KMS-11 (cell line): ENCODE measurements around the gene TOR2A.
A peak's percentile ranks its signal among the peaks of the same experiment; 100 is the strongest.

ENCODE experiments used
- H2AFZ ChIP-seq: fragments of 200-600 bp; sonication (generic); 2 replicates; pipeline ENCODE4 v1.6.1; 2016; ENCODE audit warnings: antibody characterized with exemption, mixed run types, low read depth
- H3K27ac ChIP-seq: fragments of 200-600 bp; sonication (generic); 2 replicates; pipeline ENCODE4 v1.6.1; 2016; ENCODE audit warnings: mild to moderate bottlenecking, mixed run types
- H3K27me3 ChIP-seq: fragments of 200-600 bp; sonication (generic); 2 replicates; pipeline ENCODE4 v1.6.1; 2017; ENCODE audit warnings: mild to moderate bottlenecking, low read depth, mixed run types, moderate library complexity; ENCODE audit not compliant: insufficient read depth
- H3K36me3 ChIP-seq: fragments of 200-600 bp; sonication (generic); 2 replicates; pipeline ENCODE4 v1.6.1; 2017; ENCODE audit warnings: mild to moderate bottlenecking, mixed run types; ENCODE audit not compliant: insufficient read depth
- H3K4me1 ChIP-seq: fragments of 200-600 bp; sonication (generic); 2 replicates; pipeline ENCODE4 v1.6.1; 2016; ENCODE audit warnings: mild to moderate bottlenecking, low read depth, mixed run types; ENCODE audit not compliant: poor library complexity, severe bottlenecking
- H3K4me2 ChIP-seq: fragments of 200-600 bp; sonication (generic); 2 replicates; pipeline ENCODE4 v1.7.0; 2016; ENCODE audit warnings: mild to moderate bottlenecking, mixed run types
- H3K4me3 ChIP-seq: fragments of 200-600 bp; sonication (generic); IDR thresholded peaks from 2 replicates; pipeline ENCODE4 v1.6.1; 2017; ENCODE audit warnings: low read depth, low read length, mixed read lengths; ENCODE audit not compliant: insufficient read depth
- H3K79me2 ChIP-seq: fragments of 200-600 bp; sonication (generic); 2 replicates; pipeline ENCODE4 v1.6.1; 2016; ENCODE audit warnings: low read depth, mixed run types; ENCODE audit not compliant: insufficient read depth
- H3K9ac ChIP-seq: fragments of 200-600 bp; sonication (generic); 2 replicates; pipeline ENCODE4 v1.6.1; 2016; ENCODE audit warnings: mild to moderate bottlenecking, mixed run types
- H4K20me1 ChIP-seq: fragments of 200-600 bp; sonication (generic); 2 replicates; pipeline ENCODE4 v1.6.1; 2016; ENCODE audit warnings: mild to moderate bottlenecking, mixed run types; ENCODE audit not compliant: insufficient read depth
- TF ChIP-seq, protein P1 (sequence below): fragments of 200-600 bp; sonication (generic); conservative IDR thresholded peaks from 2 replicates; pipeline ENCODE4 v1.6.1; 2017; ENCODE audit warnings: low read depth, mild to moderate bottlenecking, antibody characterized with exemption, low read length, moderate library complexity, mixed read lengths

The TOR2A gene

DNA sequence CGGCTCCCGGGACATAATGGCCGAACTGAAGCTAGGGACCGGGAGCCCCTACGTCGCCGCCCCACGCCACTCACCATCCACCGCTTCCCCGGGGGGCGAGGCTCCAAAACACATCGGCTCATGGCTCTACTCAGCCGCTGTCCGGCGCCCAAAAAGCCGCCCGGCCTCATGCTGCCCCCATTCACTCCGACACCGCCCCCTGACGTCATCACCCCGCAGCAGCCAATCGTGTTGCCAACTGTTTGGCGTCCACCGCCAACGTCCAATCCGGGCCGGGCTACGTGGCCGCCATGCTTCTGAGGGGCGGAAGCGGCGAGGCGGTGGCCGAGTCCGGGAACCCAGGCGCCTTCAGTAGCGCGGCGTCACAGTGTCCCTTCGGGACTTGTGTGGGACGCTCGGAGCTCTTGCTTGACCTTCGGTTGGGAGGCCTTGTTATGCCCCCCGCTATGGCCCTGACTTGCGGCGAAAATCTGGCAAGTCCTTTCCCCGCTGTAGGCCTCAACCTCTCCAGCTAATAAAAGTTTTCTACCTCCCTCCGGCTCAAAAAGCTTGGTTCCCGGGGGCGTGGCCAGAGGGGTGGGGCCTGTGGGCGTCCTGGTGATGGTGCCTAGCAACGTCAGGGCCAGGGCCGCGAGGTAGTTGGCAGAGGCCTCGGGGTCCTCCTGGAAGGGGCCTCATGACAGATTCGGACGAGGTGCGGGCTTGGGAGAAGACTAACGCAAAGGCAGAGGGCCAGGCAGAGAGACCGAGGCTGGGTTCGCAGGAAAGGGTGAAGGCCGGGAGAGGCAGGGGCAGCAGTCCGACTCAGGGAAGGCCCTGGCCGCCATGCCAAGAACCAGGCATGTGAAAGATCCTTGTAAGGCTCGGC is 19.4 kb downstream of the TOR2A start, which contains the start of the genes PTRH1 and TTC16:
Gene PTRH1, minus strand, starts transcription at position 194 of the 868 bp plus-strand sequence. Its CDS starts 24 bp downstream, at position 170.
Gene TTC16, plus strand, starts transcription at position 610 of the 868 bp plus-strand sequence. Its CDS starts 67 bp downstream, at position 677.
- Histone ChIP-seq H3K4me1 (peaks cover 14% of the 10 kb centered on the region), H3K27ac (peak within 1 kb of the TSS; percentile 62), H3K27me3 (no peaks in the 10 kb centered on the region), H2AFZ (peak within 1 kb of the TSS; percentile 94), H3K9ac (peak within 1 kb of the TSS; percentile 80), H3K79me2 (no peaks in the 10 kb centered on the region), H3K36me3 (no peaks in the 10 kb centered on the region), H4K20me1 (no peaks in the 10 kb centered on the region), H3K4me2 (peak within 1 kb of the TSS; percentile 88), H3K4me3 (no peak within 1 kb of the TSS)
- TF ChIP-seq, protein P1, sequence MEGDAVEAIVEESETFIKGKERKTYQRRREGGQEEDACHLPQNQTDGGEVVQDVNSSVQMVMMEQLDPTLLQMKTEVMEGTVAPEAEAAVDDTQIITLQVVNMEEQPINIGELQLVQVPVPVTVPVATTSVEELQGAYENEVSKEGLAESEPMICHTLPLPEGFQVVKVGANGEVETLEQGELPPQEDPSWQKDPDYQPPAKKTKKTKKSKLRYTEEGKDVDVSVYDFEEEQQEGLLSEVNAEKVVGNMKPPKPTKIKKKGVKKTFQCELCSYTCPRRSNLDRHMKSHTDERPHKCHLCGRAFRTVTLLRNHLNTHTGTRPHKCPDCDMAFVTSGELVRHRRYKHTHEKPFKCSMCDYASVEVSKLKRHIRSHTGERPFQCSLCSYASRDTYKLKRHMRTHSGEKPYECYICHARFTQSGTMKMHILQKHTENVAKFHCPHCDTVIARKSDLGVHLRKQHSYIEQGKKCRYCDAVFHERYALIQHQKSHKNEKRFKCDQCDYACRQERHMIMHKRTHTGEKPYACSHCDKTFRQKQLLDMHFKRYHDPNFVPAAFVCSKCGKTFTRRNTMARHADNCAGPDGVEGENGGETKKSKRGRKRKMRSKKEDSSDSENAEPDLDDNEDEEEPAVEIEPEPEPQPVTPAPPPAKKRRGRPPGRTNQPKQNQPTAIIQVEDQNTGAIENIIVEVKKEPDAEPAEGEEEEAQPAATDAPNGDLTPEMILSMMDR: no peak

DNA sequence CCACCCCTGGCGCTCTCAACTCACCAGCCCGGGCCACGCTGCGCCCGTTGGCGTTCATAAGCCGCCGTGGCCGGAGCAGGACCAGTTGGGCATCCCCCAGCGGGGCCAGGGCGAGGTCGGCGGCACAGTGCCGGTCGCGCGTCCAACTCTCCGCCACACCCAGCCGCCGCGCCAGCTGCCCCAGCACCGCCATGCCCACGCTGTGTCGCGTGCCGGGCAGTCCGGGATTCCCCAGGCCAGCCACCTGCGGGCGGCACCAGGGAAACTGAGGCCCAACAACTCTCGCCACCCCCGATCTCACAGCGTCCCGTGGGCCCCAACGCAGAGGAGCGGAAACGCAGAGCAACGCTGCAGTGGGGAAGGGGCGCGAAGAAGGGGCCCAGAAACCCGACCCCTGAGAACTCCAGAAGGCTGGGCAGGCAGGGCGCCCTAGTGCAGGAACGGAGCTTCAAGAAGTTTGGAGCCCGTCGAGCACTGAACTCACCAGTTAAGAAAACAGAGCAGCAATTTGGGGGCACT is 20.1 kb downstream of the TOR2A start:
- Histone ChIP-seq H4K20me1 (no peaks in the 10 kb centered on the region), H3K9ac (peak overlapping the region; percentile 80), H2AFZ (peak overlapping the region; percentile 94), H3K36me3 (no peaks in the 10 kb centered on the region), H3K4me3 (no peak overlapping the region), H3K4me2 (peak overlapping the region; percentile 88), H3K27me3 (no peaks in the 10 kb centered on the region), H3K4me1 (peaks cover 14% of the 10 kb centered on the region), H3K79me2 (no peaks in the 10 kb centered on the region), H3K27ac (peak overlapping the region; percentile 62)
- TF ChIP-seq, protein P1: no peak

DNA sequence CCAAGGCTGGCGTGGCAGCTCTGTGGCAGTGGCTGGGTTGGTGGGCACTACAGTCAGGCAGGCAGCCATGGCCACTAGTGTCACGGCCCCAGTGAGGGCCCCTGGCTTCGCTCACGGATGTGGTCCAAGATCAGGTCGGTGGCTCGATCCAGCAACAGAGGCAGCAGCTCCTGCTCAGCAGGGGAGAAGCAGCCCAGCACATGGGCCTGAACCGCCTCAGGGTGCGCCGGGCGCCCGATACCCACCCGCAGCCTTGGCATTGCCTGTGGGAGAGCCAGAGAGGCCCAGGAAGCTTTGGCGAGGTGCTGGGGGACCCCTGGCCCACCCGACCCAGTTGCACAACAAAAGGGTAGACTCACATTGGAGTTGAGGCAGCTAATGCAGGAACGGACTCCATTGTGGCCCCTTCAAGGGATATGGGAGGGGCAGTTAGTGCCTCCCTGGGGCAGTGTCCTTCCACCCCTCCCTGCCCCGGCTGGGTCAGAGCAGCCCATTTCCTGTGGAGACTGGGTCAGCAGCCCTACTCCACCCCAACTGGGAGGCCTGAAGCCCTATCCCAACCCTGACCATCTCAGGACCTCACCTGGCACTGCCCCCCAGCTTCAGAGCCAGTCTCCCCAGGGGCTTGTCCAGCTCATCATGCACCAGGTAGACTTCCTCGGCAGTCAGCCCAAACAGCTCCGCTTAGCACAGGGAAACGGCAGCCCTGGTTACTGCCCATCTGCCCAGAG is 20.9 kb downstream of the TOR2A start:
- Histone ChIP-seq H3K9ac (no peak overlapping the region), H3K4me3 (no peak overlapping the region)

DNA sequence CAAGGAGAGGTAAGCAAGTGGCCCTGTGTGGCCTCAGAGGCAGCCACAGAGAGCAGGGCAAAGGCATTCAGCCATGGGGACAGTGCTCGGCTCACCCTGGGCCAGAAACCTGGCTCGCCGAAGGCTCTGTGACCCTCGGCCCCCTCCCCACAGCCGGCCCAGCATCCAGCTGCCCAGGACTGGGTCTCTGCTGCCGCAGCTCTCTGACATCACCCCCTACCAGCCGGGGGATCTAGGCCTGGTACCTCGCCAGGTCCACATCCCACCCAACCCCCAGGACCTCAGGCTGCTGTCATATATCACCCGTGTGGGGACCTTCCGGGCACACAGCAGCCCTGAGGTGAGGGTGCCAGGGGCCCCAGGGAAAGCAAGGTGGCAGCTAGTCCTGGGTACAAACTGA is 22.2 kb downstream of the TOR2A start:
- H3K4me2 ChIP-seq: no peak overlapping the region
- H3K4me1 ChIP-seq: peaks cover 14% of the 10 kb centered on the region
- no peaks in the 10 kb centered on the region for H4K20me1 ChIP-seq
- no peak overlapping the region for H3K27ac ChIP-seq
- no peaks in the 10 kb centered on the region for H3K36me3 ChIP-seq
- H2AFZ ChIP-seq: no peak overlapping the region
- H3K27me3 ChIP-seq: no peaks in the 10 kb centered on the region
- TF ChIP-seq, protein P1: no peak
- H3K9ac ChIP-seq: no peak overlapping the region
- no peaks in the 10 kb centered on the region for H3K79me2 ChIP-seq
- H3K4me3 ChIP-seq: no peak overlapping the region

More for the DNA sequence above, 20.9 kb downstream of the TOR2A start:
- H3K36me3 ChIP-seq: no peaks in the 10 kb centered on the region
- no peak overlapping the region for H3K27ac ChIP-seq
- no peaks in the 10 kb centered on the region for H3K27me3 ChIP-seq
- no peaks in the 10 kb centered on the region for H3K79me2 ChIP-seq
- TF ChIP-seq, protein P1: no peak
- H4K20me1 ChIP-seq: no peaks in the 10 kb centered on the region
- no peak overlapping the region for H2AFZ ChIP-seq
- peak overlapping the region; percentile 68 for H3K4me2 ChIP-seq
- peaks cover 14% of the 10 kb centered on the region for H3K4me1 ChIP-seq
